ENCODE results near the gene SLC5A2.

- TF ChIP-seq CTCF (conservative IDR thresholded peaks at IDR 0.05), result no peak
- TF ChIP-seq EZH2 (IDR thresholded peaks at IDR 0.05; ENCODE audit: low read depth), result no peak
Measured at GRCh38 chr16:31451201-31451600, 31.7 kb upstream of the SLC5A2 start.

All from PC-9 (cell line).